NCI-H1048 (cell line): ENCODE results near the gene FRMD4A.

Source experiments
- DNase-seq: peaks from one replicate; lab custom pipeline; 2025; lab: John Stamatoyannopoulos, UW

The FRMD4A gene

DNA sequence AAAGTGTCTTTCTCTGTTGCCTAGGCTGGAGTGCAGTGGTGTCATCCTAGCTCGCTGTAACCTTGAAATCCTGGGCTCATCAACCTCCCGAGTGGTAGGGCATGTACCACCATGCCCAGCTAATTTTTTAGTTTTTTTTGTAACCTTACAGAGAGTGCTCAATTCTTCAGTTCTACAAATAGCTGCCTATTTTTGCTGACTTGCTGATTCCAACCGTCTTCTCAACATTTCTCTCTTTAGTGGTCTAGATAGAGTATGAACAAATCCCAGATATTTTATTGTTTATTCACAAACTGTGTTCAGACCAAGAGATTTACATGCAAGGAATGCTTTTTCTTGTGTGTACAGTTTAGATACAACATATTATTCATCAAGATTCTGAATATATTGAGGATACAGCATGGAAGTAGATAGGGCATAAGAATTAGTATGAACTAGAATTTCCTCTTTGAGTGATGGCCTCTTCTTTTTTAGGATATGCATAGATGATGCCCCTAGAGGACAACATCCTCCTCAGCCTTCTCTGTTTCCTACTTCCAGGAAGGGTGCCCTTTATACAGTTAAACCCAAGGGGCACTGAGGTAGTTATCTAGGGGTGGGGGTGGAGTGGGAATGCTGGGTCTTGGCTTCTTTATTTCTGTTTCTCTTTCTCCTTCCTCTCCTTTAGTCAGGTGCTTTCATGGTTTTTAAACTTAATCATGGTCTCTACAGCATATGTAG lies 717.9 kb downstream of the FRMD4A start:
- DNase-seq, result no peak

DNA sequence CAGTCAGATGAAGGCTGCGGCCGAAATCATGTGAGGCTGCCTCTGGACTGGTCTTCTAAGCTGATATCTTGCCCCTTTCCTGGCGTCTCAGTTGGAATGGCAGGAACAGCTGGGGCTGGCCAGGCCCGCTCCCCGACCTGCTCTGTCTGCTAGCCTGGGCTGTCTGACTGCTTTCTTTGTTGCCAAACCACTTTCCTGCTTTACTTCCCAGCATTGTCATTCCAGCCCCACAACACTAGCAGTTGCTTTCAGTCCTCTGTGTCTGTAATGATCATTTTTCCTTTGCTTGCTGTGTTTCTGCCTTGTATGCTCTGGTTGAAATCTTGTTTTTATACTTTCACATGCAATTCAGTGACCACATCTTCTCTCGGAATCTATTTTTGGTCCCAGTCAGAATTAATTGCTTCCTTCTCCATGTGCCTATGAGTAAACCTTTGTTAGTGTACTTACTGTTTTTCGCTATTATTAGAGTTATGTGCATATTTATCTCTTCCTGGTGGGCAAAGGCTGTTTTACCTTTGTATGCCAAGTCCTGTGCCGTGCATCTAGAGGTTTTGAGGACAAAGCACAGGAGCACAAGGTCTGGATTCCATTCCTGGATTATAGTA lies 722.4 kb downstream of the FRMD4A start:
- DNase-seq, result no peak

DNA sequence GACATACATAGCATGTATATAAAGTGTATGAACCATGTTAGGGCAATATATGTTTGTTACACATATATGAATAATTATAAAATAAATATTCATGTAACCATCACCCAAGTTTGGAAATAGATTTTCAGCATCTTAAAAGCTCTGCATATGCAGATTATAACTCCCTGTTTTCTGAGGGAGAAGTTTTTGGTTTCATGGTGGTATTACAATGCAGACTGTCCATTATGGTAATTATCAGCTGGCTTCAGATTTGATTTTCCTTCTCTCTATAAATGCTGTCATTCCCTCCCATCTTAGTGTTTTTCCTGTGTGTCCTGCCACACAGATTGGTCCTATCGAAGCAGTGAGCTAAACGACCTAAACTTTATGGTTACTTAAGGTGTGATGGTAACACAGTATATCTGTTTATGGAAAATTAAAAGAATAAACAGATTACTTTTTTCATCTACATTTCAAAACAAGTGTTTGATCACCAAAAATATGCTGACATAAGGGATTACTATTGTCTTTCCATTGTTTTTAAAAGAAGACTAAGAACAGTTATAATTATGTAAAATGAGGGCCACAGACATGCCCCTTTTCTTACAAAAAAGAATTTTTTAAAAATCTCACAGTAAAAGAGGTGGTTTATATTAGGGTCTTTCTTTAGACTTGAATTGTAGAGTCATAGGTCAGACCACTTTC lies 726.2 kb downstream of the FRMD4A start:
- DNase-seq, result no peak

GRCh38 chr10:13597909-13598308 lies 732.8 kb downstream of the FRMD4A start:
- DNase-seq, result no peak

- DNase-seq, result no peak
Measured at GRCh38 chr10:13594641-13595040, 736.1 kb downstream of the FRMD4A start.
